ENCODE data around the gene MAGEL2. TPM values are rescaled to one million over a fixed set of nuclear protein-coding genes. Genes with fewer than 3 reads are reported as not detected.

MAGEL2 gene
- total RNA-seq: not detected in 2 replicates

- H3K27ac Mint-ChIP-seq: no peak within 1 kb of the TSS
- H3K4me3 Mint-ChIP-seq: no peak within 1 kb of the TSS
- DNase-seq (no peak), ATAC-seq (ENCODE audit: low read depth) (no peak)
- no peaks in the 10 kb centered on the region for H3K9me3 Mint-ChIP-seq
- intact Hi-C loops (cut with micrococcal nuclease): no loop called here
- H3K36me3 Mint-ChIP-seq (ENCODE audit: low read depth): no peaks in the 10 kb centered on the region
- no peaks in the 10 kb centered on the region for H3K4me1 Mint-ChIP-seq
- ChIA-PET CTCF (no interaction called here), POLR2A (no interaction called here)
- H3K27me3 Mint-ChIP-seq: peaks cover 7% of the 10 kb centered on the region
- TF ChIP-seq CTCF (IDR thresholded peaks at IDR 0.05): no peak
These were observed at the start of gene MAGEL2 for GRCh38 chr15:23647421-23648370. Gene MAGEL2, minus strand, starts transcription at chr15:23647867. Its CDS starts 125 bp downstream, at chr15:23647742.

GRCh38 chr15:23695282-23695681, 47.6 kb upstream of the MAGEL2 start:
- ChIA-PET POLR2A (no interaction called here), CTCF (no interaction called here)
- no peak for ATAC-seq (ENCODE audit: low read depth)
- Mint-ChIP-seq H3K27me3 (no peaks in the 10 kb centered on the region), H3K4me3 (no peak overlapping the region), H3K27ac (no peak overlapping the region), H3K36me3 (ENCODE audit: low read depth) (no peaks in the 10 kb centered on the region), H3K9me3 (peaks cover 15% of the 10 kb centered on the region), H3K4me1 (no peaks in the 10 kb centered on the region)
- TF ChIP-seq CTCF (IDR thresholded peaks at IDR 0.05): no peak
- DNase-seq: no peak
- intact Hi-C loops (cut with micrococcal nuclease): no loop called here

GRCh38 chr15:23694592-23694991, 46.9 kb upstream of the MAGEL2 start:
- Mint-ChIP-seq H3K36me3 (ENCODE audit: low read depth) (no peaks in the 10 kb centered on the region), H3K27ac (no peak overlapping the region), H3K4me1 (no peaks in the 10 kb centered on the region), H3K27me3 (no peaks in the 10 kb centered on the region), H3K4me3 (no peak overlapping the region), H3K9me3 (peaks cover 13% of the 10 kb centered on the region)
- CTCF ChIA-PET: no interaction called here
- DNase-seq (no peak), ATAC-seq (ENCODE audit: low read depth) (no peak)
- no peak for TF ChIP-seq CTCF (IDR thresholded peaks at IDR 0.05)
- POLR2A ChIA-PET: no interaction called here
- intact Hi-C loops (cut with micrococcal nuclease): no loop called here

- POLR2A ChIA-PET: no interaction called here
These were observed 42.8 kb upstream of the MAGEL2 start for GRCh38 chr15:23690450-23690852.

More at GRCh38 chr15:23690450-23690852, 42.8 kb upstream of the MAGEL2 start:
- DNase-seq (no peak), ATAC-seq (ENCODE audit: low read depth) (no peak)
- no peaks in the 10 kb centered on the region for H3K36me3 Mint-ChIP-seq (ENCODE audit: low read depth)
- intact Hi-C loops (cut with micrococcal nuclease): no loop called here
- CTCF ChIA-PET: no interaction called here
- no peak overlapping the region for H3K4me3 Mint-ChIP-seq
- TF ChIP-seq CTCF (IDR thresholded peaks at IDR 0.05): no peak
- no peak overlapping the region for H3K27ac Mint-ChIP-seq
- no peaks in the 10 kb centered on the region for H3K4me1 Mint-ChIP-seq
- H3K9me3 Mint-ChIP-seq: peaks cover 4% of the 10 kb centered on the region
- H3K27me3 Mint-ChIP-seq: no peaks in the 10 kb centered on the region

Measured in activated B cell treated with CpG ODN at 0.5 μM for 24 hours (primary cell).